Measurements from ENCODE around the gene CFAP141. TPM values are rescaled to one million over a fixed set of nuclear protein-coding genes. Genes with fewer than 3 reads are reported as not detected.

Gene CFAP141
- total and polyA plus RNA-seq, 2 of the 13 experiments (the other 11 are each of a cell fraction or from before 2014, with no cell fraction given): not detected

DNA sequence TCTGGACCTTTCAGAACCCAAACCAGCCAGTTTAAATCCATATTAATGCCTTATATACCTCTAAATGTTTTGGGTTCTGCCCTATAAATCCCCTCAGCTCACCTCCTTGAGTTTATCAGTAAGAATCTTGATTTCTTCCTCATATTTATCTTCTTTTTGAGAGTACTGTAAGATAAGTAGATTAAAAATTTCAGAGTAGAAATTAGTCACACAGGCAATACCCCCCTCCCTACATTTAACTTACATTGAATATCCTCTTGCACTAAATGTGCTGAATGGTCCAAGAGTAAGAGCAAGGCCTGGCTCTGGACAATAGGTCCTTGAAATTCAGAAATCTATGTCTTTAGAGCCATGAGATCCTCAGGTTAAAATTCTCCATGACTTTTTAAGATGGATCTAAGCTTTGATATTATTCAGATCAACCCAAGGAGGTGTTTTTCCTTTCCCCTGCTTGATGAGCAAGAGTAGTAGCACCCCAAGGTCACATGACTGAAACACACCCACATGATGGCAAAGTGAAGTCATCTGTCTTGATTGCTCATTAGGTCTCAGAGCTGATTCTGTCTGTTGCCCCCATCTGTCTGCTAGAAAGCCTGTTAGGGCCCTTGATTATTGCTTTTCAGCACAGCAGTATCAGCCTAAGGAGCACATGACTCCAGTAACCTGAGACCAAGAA is 35.4 kb downstream of the CFAP141 start (continued):
- TF ChIP-seq, protein P1, sequence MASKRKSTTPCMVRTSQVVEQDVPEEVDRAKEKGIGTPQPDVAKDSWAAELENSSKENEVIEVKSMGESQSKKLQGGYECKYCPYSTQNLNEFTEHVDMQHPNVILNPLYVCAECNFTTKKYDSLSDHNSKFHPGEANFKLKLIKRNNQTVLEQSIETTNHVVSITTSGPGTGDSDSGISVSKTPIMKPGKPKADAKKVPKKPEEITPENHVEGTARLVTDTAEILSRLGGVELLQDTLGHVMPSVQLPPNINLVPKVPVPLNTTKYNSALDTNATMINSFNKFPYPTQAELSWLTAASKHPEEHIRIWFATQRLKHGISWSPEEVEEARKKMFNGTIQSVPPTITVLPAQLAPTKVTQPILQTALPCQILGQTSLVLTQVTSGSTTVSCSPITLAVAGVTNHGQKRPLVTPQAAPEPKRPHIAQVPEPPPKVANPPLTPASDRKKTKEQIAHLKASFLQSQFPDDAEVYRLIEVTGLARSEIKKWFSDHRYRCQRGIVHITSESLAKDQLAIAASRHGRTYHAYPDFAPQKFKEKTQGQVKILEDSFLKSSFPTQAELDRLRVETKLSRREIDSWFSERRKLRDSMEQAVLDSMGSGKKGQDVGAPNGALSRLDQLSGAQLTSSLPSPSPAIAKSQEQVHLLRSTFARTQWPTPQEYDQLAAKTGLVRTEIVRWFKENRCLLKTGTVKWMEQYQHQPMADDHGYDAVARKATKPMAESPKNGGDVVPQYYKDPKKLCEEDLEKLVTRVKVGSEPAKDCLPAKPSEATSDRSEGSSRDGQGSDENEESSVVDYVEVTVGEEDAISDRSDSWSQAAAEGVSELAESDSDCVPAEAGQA (IDR thresholded peaks at IDR 0.05; ENCODE audit: low read depth): no peak
- TF ChIP-seq, protein P1 (CRISPR knock-in tag; IDR thresholded peaks at IDR 0.05; ENCODE audit: borderline replicate concordance): no peak
- no peak for TF ChIP-seq MAZ (IDR thresholded peaks at IDR 0.05; ENCODE audit: borderline replicate concordance, low read depth, low read length)
- TF ChIP-seq MAZ (CRISPR knock-in tag; IDR thresholded peaks at IDR 0.05; ENCODE audit: low read depth): no peak

DNA sequence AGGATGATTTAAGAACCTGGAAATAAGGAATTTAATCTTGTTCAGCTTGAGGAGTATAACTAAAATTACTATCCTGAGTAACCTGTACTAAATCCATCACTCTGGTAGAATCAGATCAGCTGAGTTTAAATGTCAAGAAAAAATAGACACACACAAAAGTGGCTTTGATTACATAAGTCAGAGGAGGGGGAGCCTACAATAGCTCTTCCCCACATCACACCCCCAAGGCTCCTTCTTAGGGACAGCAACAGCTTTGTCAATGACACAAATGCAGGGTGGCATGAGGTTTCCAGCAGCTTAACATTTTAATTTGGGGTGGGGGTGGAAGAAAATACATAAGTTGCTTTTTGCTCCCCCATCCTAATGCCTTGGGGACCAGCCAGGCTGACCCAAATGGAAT is 38.7 kb downstream of the CFAP141 start:
- in situ Hi-C loops (cut with HindIII; ENCODE audit: extremely low pct_ligation_motif_present, low pct_unique_long_range_greater_than_20kb) (no loop called here), intact Hi-C loops (cut with micrococcal nuclease; ENCODE audit: unreplicated experiment) (no loop called here)
- H2AFZ ChIP-seq (ENCODE audit: low read length): no peak overlapping the region
- no peak overlapping the region for H3K4me2 ChIP-seq (ENCODE audit: low read depth, low read length)
- FAIRE-seq: no peak
- no peaks in the 10 kb centered on the region for H3K27me3 ChIP-seq (ENCODE audit: control insufficient read depth in 1 of 2, insufficient read depth in 2 of 2, low read length in 2 of 2)
- H3K36me3 ChIP-seq (replicated peaks in 1 of 2; ENCODE audit: control insufficient read depth in 1 of 2, insufficient read depth in 2 of 2, low read length in 2 of 2): peaks cover 34 to 90% of the 10 kb centered on the region in 2 experiments
- no peak overlapping the region for H3K9ac ChIP-seq (ENCODE audit: insufficient read depth, low read depth, low read length)
- ChIA-PET CTCF (ENCODE audit: low intra/inter-chr PET ratio, low total read pairs) (no interaction called here), POLR2A (no interaction called here)
- no peak for DNase-seq (ENCODE audit: low spot score)
- H3K4me1 ChIP-seq (ENCODE audit: insufficient read depth, low read length): no peaks in the 10 kb centered on the region
- no peak overlapping the region for H3K27ac ChIP-seq (ENCODE audit: extremely low read length, insufficient read depth, low read length)
- BruUV-seq (replicated peaks): no TSS peak
- no peaks in the 10 kb centered on the region for H3K79me2 ChIP-seq (ENCODE audit: insufficient read depth, low read length)
- no peaks in the 10 kb centered on the region for H4K20me1 ChIP-seq (ENCODE audit: insufficient read depth, low read length)
- H3K9me3 ChIP-seq (ENCODE audit: low read length): no peaks in the 10 kb centered on the region
- TF ChIP-seq, protein P2, sequence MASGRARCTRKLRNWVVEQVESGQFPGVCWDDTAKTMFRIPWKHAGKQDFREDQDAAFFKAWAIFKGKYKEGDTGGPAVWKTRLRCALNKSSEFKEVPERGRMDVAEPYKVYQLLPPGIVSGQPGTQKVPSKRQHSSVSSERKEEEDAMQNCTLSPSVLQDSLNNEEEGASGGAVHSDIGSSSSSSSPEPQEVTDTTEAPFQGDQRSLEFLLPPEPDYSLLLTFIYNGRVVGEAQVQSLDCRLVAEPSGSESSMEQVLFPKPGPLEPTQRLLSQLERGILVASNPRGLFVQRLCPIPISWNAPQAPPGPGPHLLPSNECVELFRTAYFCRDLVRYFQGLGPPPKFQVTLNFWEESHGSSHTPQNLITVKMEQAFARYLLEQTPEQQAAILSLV (CRISPR knock-in tag; IDR thresholded peaks at IDR 0.05; ENCODE audit: borderline replicate concordance): no peak
- TF ChIP-seq KLF6 (CRISPR knock-in tag; IDR thresholded peaks at IDR 0.05) (no peak), ZNF816 (CRISPR knock-in tag; IDR thresholded peaks at IDR 0.05; ENCODE audit: borderline replicate concordance) (no peak), ZSCAN20 (CRISPR knock-in tag; IDR thresholded peaks at IDR 0.05; ENCODE audit: borderline replicate concordance) (no peak), RBM39 (IDR thresholded peaks at IDR 0.05; ENCODE audit: low read depth, low read length, poor library complexity, severe bottlenecking) (no peak)
- no peak for ATAC-seq
- H3K4me3 ChIP-seq (replicated peaks in 1 of 3; ENCODE audit: insufficient read depth in 1 of 3, low read depth in 2 of 3, low read length in 3 of 3): no peak overlapping the region

Data from HepG2 (cell line).